HepG2 (cell line): ENCODE data around the gene P2RX2. TPM values are rescaled to one million over a fixed set of nuclear protein-coding genes. Genes with fewer than 3 reads are reported as not detected.

Experiments
- ATAC-seq: fragments of 200-7000 bp; cut with Tn5 transposase; 3 replicates; pipeline ENCODE4 v1.9.1; 2020; ENCODE audit warnings: mild to moderate bottlenecking, moderate library complexity
- BruUV-seq: library from RNA; stranded (reverse); fragments of 400-500 nt; replicated peaks from 2 replicates; lab custom pipeline; 2021; lab: Mats Ljungman, UMichigan
- CTCF ChIA-PET: fragments of 300-600 bp; formaldehyde crosslinking; extraction: SDS; loops from one replicate; lab custom pipeline; 2021; ENCODE audit warnings: low total read pairs, inconsistent platforms, low intra/inter-chr PET ratio; lab: Yijun Ruan, JAX
- POLR2A ChIA-PET: fragments of 350-600 bp; sonication (Branson Sonifier 250); formaldehyde crosslinking; loops from one replicate; lab custom pipeline; 2020; ENCODE audit warnings: antibody characterized with exemption, inconsistent platforms; lab: Yijun Ruan, JAX
- DNase-seq: peaks from one replicate; pipeline ENCODE4 v3.0.0-alpha.2; 2015; ENCODE audit warnings: low spot score
- FAIRE-seq: peaks from 3 replicates; lab custom pipeline; 2011; peaks lifted over from hg19 to GRCh38; lab: Jason Lieb, UNC
- H2AFZ ChIP-seq: one replicate; pipeline ENCODE4 v1.6.1; 2011; ENCODE audit warnings: low read length, inconsistent platforms
- H3K27ac ChIP-seq: fragments of 300-600 bp; 3 replicates; pipeline ENCODE4 v1.8.0; 2011; ENCODE audit warnings: mixed run types, mild to moderate bottlenecking, mixed read lengths, low read length, inconsistent platforms; ENCODE audit not compliant: insufficient read depth; ENCODE audit errors: extremely low read length
- H3K27me3 ChIP-seq, 2 experiments: fragments of 200-600 bp in 1 of 2; 2 replicates in 1 of 2; 3 replicates in 1 of 2; pipeline versions ENCODE4 v1.6.0 to v1.8.0; 2011; ENCODE audit warnings: low read length in 2 of 2, mild to moderate bottlenecking in 2 of 2, moderate library complexity in 2 of 2, inconsistent platforms in 1 of 2; ENCODE audit not compliant: insufficient read depth in 2 of 2, control insufficient read depth in 1 of 2
- H3K36me3 ChIP-seq, 2 experiments: fragments of 200-600 bp in 1 of 2; replicated peaks in 1 of 2; 2 replicates in 1 of 2; 3 replicates in 1 of 2; pipeline versions ENCODE4 v1.5.1 to v1.8.0; 2011; ENCODE audit warnings: low read length in 2 of 2, inconsistent platforms in 1 of 2; ENCODE audit not compliant: insufficient read depth in 2 of 2, control insufficient read depth in 1 of 2
- H3K4me1 ChIP-seq: 2 replicates; pipeline ENCODE4 v1.5.1; 2012; ENCODE audit warnings: low read length, inconsistent platforms; ENCODE audit not compliant: insufficient read depth
- H3K4me2 ChIP-seq: 2 replicates; pipeline ENCODE4 v1.6.0; 2011; ENCODE audit warnings: low read depth, low read length, inconsistent platforms
- H3K4me3 ChIP-seq, 3 experiments: fragments of 200-600 bp in 1 of 3; sonication (generic), shearing (Covaris generic) in 1 of 3; replicated peaks in 1 of 3; 2 replicates each; pipeline ENCODE4 v1.5.1; 2011 to 2016; ENCODE audit warnings: low read length in 3 of 3, inconsistent platforms in 2 of 3, low read depth in 2 of 3, mild to moderate bottlenecking in 2 of 3, control low read depth in 1 of 3, mixed read lengths in 1 of 3; ENCODE audit not compliant: insufficient read depth in 1 of 3
- H3K79me2 ChIP-seq: one replicate; pipeline ENCODE4 v1.6.1; 2011; ENCODE audit warnings: low read length, inconsistent platforms; ENCODE audit not compliant: insufficient read depth
- H3K9ac ChIP-seq: 2 replicates; pipeline ENCODE4 v1.6.0; 2011; ENCODE audit warnings: mild to moderate bottlenecking, low read depth, low read length, inconsistent platforms; ENCODE audit not compliant: insufficient read depth
- H3K9me3 ChIP-seq: 2 replicates; pipeline ENCODE4 v1.5.1; 2012; ENCODE audit warnings: mild to moderate bottlenecking, low read length
- H4K20me1 ChIP-seq: 2 replicates; pipeline ENCODE4 v1.6.0; 2011; ENCODE audit warnings: inconsistent platforms, mild to moderate bottlenecking, low read length, moderate library complexity; ENCODE audit not compliant: insufficient read depth
- DBP ChIP-seq: sonication (generic); formaldehyde crosslinking; IDR thresholded peaks from 2 replicates; pipeline ENCODE4 v1.4.0; 2020; ENCODE audit warnings: missing genetic modification reagents; ENCODE audit errors: not compliant biosample characterization
- LBX2 ChIP-seq: sonication (generic); formaldehyde crosslinking; IDR thresholded peaks from 2 replicates; pipeline ENCODE4 v1.5.0; 2020; ENCODE audit warnings: missing genetic modification reagents, mild to moderate bottlenecking, borderline replicate concordance
- RELA ChIP-seq: sonication (generic); formaldehyde crosslinking; IDR thresholded peaks from 2 replicates; pipeline ENCODE4 v1.4.0; 2020; ENCODE audit warnings: missing genetic modification reagents
- SMARCC2 ChIP-seq: fragments of 450-650 bp; IDR thresholded peaks from 2 replicates; pipeline ENCODE4 v1.6.1; 2017; ENCODE audit warnings: antibody characterized with exemption, mild to moderate bottlenecking
- ZNF577 ChIP-seq: sonication (generic); formaldehyde crosslinking; IDR thresholded peaks from 2 replicates; pipeline ENCODE4 v1.4.0; 2020; ENCODE audit warnings: mild to moderate bottlenecking, low read depth, missing genetic modification reagents, borderline replicate concordance
- ZNF580 ChIP-seq: IDR thresholded peaks from 2 replicates; pipeline ENCODE4 v1.6.1; 2016; ENCODE audit warnings: low read depth, borderline replicate concordance
- ZNF597 ChIP-seq: sonication (generic); formaldehyde crosslinking; IDR thresholded peaks from 2 replicates; pipeline ENCODE4 v1.5.0; 2020; ENCODE audit warnings: missing genetic modification reagents
- ZSCAN5A ChIP-seq: sonication (generic); formaldehyde crosslinking; IDR thresholded peaks from 2 replicates; pipeline ENCODE4 v1.8.0; 2022; ENCODE audit warnings: mild to moderate bottlenecking, missing genetic modification reagents, borderline replicate concordance
- WGBS: methylation state at CpG from one replicate; pipeline ENCODE4 v1.1.6; 2017; ENCODE audit warnings: low lambda C conversion rate; 5-methylcytosine and 5-hydroxymethylcytosine counted together
- in situ Hi-C: cut with HindIII; loops from 2 replicates; pipeline ENCODE4 v1.10.0; 2017; ENCODE audit warnings: low pct_unique_long_range_greater_than_20kb; ENCODE audit not compliant: extremely low pct_ligation_motif_present
- intact Hi-C: fragments of 100-400 bp; cut with micrococcal nuclease; formaldehyde crosslinking; loops from one replicate; pipeline ENCODE4 v1.10.0; 2022; ENCODE audit not compliant: unreplicated experiment
- polyA plus RNA-seq, 8 experiments: library from polyadenylated mRNA; depleted of rRNA in 3 of 8; stranded (reverse) in 7 of 8; unstranded in 1 of 8; fragments of >200 nt; fragmentation: Illumina TruSeq in 4 of 8; extraction: Trizol in 4 of 8; gene quantifications; 2 replicates each; pipeline versions ENCODE4 v1.2.1 to v1.2.3, GENCODE V29; 2011 to 2016; ENCODE audit warnings: low read depth in 4 of 8, missing spikeins in 1 of 8, mixed read lengths in 1 of 8; ENCODE audit not compliant: insufficient read depth in 1 of 8
- total RNA-seq, 5 experiments: library from RNA; depleted of rRNA; stranded (reverse); fragments of >200 nt; fragmentation: Illumina TruSeq; extraction: Trizol; gene quantifications; 2 replicates each; pipeline ENCODE4 v1.2.3, GENCODE V29; 2016; ENCODE audit warnings: low read depth in 1 of 5

Gene P2RX2
- total and polyA plus RNA-seq, 2 of the 13 experiments (the other 11 are each of a cell fraction or from before 2014, with no cell fraction given) = not detected

- CTCF ChIA-PET = no interaction called here
- H2AFZ ChIP-seq = no peak overlapping the region
- intact Hi-C loops = no loop called here
- H3K9me3 ChIP-seq = peaks cover 23% of the 10 kb centered on the region
- FAIRE-seq = no peak
- no peak overlapping the region for H3K4me2 ChIP-seq
- DNase-seq = no peak
- no TSS peak for BruUV-seq
- WGBS = 75% methylated on average over 12 of the region's 28 CpGs
- no peak overlapping the region for H3K27ac ChIP-seq
- H4K20me1 ChIP-seq = no peaks in the 10 kb centered on the region; the same call in 1 of the 2 replicates
- POLR2A ChIA-PET = no interaction called here
- ATAC-seq = no peak
- in situ Hi-C loops = no loop called here
- H3K9ac ChIP-seq = no peak overlapping the region
- peaks cover 0 to 2% of the 10 kb centered on the region in 2 experiments; a peak in 1 of 5 replicates for H3K36me3 ChIP-seq
- H3K27me3 ChIP-seq = peaks cover 0 to 9% of the 10 kb centered on the region in 2 experiments; a peak in 4 of 5 replicates
- H3K4me3 ChIP-seq = no peak overlapping the region
- TF ChIP-seq RELA (no peak), ZSCAN5A (CRISPR knock-in tag) (no peak), DBP (no peak)
- TF ChIP-seq, all 625 proteins: peak for 0
- H3K4me1 ChIP-seq = peaks cover 10% of the 10 kb centered on the region
- H3K79me2 ChIP-seq = no peaks in the 10 kb centered on the region
Measured at GRCh38 chr12:132619071-132619385, 452 bp downstream of the P2RX2 start.

- FAIRE-seq (no peak), ATAC-seq (no peak; the same call in 2 of the 3 replicates), DNase-seq (no peak)
- ChIA-PET POLR2A (no interaction called here), CTCF (no interaction called here)
- Histone ChIP-seq H3K4me2 (no peak overlapping the region), H3K36me3 (peaks cover 3 to 4% of the 10 kb centered on the region in 2 experiments; a peak in 3 of 5 replicates), H2AFZ (no peak overlapping the region), H3K9me3 (peaks cover 23% of the 10 kb centered on the region), H3K27ac (no peak overlapping the region), H3K9ac (no peak overlapping the region), H4K20me1 (no peaks in the 10 kb centered on the region; the same call in 1 of the 2 replicates), H3K4me3 (no peak overlapping the region), H3K4me1 (peaks cover 10% of the 10 kb centered on the region), H3K27me3 (peaks cover 0 to 9% of the 10 kb centered on the region in 2 experiments; a peak in 3 of 5 replicates), H3K79me2 (no peaks in the 10 kb centered on the region)
- 59% methylated on average over 20 of the region's 53 CpGs for WGBS
- BruUV-seq = no TSS peak
- intact Hi-C loops (no loop called here), in situ Hi-C loops (no loop called here)
- TF ChIP-seq ZNF580 (CRISPR knock-in tag) (no peak), ZNF577 (CRISPR knock-in tag) (no peak), LBX2 (CRISPR knock-in tag) (no peak), ZNF597 (CRISPR knock-in tag) (no peak), SMARCC2 (no peak)
Measured at GRCh38 chr12:132619386-132620112, 973 bp downstream of the P2RX2 start.
